GM21723 (cell line): ENCODE measurements around the gene DYNC1I2.
"Not testable (repeated sequence)": the region's sequence is repeated elsewhere in the genome, so short reads cannot be mapped to it uniquely, and the experiment has no call there.

ENCODE experiments used
- ATAC-seq: cut with Tn5 transposase; IDR thresholded peaks from one replicate; pipeline ENCODE4 v1.9.1; 2021; ENCODE audit warnings: mild to moderate bottlenecking, moderate library complexity; ENCODE audit not compliant: unreplicated experiment

Gene DYNC1I2

DNA sequence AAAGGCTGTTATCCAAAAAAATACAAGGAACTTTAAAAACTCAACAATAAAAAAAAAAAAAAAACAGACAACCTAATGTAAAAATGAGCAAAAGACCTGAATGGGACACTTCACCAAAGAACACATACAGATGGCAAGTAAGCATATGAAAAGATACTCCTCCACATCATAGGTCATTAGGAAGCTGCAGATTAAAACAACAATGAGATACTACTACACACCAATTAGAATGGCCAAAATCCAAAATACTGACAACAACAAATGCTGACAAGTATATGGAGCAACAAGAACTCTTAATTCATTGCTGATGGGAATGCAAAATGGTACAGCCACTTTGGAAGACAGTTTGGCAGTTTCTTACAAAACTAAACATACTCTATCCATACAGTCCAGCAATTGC, 84.2 kb downstream of the DYNC1I2 start:
- ATAC-seq: no peak

DNA sequence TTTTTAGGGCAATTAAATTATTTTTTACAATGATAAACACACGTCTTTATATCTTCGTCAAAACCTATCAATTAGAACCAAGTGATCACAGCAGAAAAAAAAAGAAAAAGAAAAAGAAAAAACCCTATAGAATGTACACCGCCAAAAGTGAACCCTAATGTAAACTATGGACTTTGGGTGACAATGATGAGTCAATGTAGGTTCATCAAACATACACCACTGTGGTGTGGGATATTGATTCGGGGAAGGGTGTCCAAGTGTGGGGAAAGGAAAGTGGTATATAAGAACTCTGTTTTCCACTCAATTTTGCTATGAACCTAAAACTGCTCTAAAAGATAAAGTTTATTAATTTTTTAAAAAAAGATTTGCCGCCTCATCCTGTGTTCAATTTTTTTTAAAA, 85.1 kb downstream of the DYNC1I2 start:
- ATAC-seq: no peak

GRCh38 chr2:171774581-171774980, 87.3 kb downstream of the DYNC1I2 start:
- not testable (repeated sequence) for ATAC-seq

- ATAC-seq: no peak
These were observed 91.2 kb downstream of the DYNC1I2 start for GRCh38 chr2:171778515-171778914.

- ATAC-seq: no peak
These were observed 98.2 kb downstream of the DYNC1I2 start for GRCh38 chr2:171785450-171785849.

DNA sequence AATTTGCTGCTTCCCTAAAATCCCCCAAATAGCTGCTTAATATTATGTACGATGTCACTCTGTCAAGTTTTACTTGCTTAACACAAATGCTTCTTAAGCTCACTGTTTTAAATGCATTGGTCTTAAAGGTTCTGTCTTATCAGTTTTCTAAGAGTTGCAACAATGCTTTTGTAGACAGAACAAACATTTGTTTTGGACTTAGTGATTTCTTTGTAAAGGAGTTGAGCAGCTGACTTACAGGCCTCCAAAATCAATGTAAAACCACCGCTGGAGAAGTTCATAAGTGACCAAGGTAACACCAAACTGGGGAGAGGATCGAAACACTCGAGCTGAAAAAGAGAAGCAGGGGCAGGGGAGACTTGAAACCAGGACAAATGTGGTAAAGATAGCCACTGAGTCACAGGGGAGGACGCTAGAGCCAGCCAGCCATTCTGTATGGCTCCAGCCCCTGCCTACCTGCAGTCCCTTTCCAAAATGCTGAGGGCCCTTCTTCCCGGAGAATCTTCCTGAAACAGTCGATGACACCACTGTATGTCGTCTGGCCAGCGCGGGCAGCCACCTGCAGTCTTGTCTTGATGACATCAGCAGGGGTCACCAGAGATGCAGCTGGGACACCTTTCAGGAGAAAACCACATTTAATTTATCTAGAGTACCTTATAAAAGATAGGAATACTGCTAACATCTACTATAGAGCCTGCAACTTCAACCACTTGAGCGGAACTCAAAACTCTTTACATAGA, 100.2 kb downstream of the DYNC1I2 start:
- ATAC-seq: no peak

GRCh38 chr2:171788316-171788993, 101.2 kb downstream of the DYNC1I2 start:
- ATAC-seq: no peak

- ATAC-seq: no peak
These were observed 102.7 kb downstream of the DYNC1I2 start for GRCh38 chr2:171789956-171790355.

DNA sequence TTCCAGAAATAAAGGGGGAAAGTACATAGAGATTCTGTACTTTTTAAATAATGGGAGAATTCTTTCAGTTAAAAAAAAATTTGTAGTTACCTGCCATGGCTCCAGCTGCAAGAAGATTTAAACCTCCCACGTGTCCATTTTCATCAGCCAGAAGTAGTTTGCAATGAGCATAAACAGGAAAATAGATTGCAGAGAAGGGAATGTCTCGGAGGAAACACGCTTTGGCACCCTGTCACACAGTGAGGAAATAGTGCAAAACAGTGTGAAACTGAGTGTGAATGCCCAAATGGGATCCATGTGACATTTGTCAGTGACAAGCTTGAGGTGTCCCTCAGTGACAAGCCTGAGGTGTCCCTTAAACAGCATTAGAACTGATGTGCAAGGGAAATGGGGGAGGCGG, 104.1 kb downstream of the DYNC1I2 start:
- ATAC-seq: no peak

DNA sequence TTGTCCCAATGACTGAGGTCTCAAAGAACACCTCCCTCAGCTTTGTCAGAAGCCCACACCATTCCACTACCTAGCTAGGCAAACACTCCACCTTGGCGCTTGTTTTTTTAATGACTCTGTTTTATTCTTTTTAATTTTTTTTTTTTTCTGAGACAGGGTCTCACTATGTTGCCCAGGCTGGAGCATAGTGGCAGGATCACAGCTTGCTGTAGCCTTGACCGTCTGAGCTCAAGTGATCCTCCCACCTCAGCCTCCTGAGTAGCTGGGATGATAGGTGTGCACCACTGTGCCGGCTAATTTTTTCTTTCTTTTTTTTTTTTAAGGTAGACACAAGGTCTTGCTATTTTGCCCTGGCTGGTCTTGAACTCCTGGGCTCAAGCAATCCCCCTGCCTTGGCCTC, 104.9 kb downstream of the DYNC1I2 start:
- no peak for ATAC-seq

DNA sequence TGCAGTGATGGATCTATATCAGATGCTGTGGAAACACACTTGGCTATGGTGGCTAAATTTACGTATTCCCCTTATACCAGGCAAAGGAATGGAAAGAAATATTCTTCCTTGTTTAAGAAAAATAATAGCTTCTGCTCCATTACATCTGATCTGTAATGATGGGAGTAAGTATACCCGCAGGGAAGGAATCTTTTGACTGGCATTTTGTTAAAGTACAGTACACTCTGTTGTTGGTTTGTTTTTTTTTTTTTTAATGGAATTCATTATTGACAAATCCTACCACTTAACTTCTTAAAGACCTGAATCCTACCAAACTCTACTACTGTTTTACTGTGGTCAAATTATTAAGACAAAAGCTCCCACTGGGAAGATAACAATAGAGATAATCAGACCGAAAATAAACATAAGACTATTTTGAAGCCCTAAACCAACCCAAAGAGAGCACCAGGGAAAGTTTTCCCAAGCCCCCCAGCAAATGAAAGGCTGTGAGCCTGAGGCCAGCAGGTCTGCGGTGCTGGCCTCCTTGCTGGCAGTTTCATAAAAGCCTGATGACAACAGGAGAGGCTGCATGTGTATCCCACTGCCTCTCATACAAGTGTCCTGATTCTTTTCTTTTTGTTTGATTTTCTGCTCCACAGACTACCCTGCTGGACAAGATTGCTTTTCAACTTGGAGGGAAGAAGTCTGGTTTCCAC, 105.8 kb downstream of the DYNC1I2 start:
- ATAC-seq: no peak

DNA sequence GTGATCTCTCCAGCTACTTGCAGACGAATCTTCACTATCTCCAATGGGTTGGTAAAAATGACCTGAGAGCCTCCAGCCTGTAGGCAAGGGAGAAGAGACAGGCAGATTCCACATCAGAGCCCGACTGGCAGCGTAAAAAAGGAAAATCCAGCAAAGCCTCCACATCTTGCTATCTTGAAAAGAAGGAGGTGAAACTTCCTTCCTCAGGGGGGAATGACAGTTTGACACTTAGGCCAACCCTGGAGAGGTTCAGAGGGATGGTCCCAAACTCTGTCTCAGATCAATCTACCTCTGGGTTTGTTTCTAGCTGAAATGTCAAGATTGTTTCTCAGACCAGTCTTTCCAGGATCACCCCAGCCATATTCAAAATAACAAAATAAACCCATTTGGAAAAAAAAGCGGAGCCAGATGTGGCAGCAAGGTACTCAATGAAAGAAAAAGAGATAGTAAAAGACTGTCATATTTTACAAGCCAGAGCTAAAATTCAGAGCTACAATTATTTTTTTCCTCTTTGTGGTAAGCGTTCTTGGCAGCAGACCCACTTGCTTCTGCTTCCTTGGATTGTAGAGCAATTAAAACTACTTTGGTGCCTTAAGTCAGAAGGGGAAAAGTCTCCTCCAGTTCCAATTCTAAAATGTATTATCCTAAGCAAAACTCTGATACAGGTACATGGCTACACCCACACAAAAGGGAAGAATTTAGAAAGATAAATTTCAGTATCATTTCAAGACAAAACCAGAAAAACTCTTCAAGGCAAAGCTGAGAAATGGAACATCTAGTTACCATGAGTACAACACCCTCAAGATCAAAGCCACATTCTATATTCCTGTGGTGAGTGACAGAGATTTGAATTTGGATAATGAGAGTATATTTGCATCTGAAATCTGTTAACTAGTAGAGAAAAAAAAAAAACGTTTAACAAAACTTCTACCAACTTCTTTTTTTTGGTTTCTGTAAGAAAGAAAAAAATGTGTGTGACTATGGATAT, 106.7 kb downstream of the DYNC1I2 start:
- no peak for ATAC-seq

DNA sequence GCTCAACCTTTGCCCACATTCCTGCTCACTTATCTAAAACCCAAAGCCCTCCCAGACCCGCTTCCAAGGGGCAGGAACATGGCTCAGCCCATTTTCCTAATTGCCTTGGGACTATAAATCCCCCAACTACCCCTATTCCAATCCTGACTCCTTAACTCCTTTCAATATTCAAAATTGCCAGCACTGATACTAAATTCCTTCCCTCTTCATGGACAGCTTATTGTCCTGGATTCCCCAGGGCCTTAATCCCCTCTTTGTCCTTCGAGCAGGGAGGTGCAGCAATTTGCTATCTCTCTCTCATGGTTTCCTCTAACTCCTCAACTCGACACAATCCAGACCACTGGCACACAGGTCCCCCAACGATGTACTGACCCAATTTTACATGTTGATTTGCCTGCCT, 107.6 kb downstream of the DYNC1I2 start:
- ATAC-seq: no peak
